GM18861 (cell line): Measurements from ENCODE around the gene RC3H1.

Source experiments
- ATAC-seq: cut with Tn5 transposase; IDR thresholded peaks from one replicate; pipeline ENCODE4 v1.9.1; 2021; ENCODE audit not compliant: unreplicated experiment

The RC3H1 gene

GRCh38 chr1:173886746-173887611, 135.2 kb downstream of the RC3H1 start:
- ATAC-seq = no peak

GRCh38 chr1:173884701-173885100, 137.5 kb downstream of the RC3H1 start:
- ATAC-seq = no peak
